ENCODE measurements around the gene GPR42.

The GPR42 gene

DNA sequence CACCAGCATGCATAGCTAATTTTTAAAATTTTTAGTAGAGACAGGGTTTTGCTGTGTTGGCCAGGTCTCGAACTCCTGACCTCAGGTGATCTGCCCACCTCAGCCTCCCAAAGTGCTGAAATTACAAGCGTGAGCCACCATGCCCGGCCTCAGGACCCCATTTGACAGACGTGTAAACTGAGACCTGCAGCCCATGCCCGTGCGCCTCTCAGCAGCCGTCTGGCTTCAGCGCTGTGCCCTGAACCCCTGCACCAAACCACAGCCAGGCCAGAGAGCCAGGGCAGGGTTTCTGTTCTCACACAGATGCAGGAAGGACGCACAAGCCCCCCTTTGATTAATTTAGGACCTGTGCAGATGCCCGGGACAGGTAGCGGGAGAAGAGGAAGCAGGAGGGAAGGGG is 30.4 kb upstream of the GPR42 start:
- no peak overlapping the region for H3K4me3 ChIP-seq (ENCODE audit: low read length)
- no peak for TF ChIP-seq CTCF (IDR thresholded peaks at IDR 0.05; ENCODE audit: insufficient read depth, low read depth, low read length, missing control alignments)
- no peak for DNase-seq (ENCODE audit: low read depth)

DNA sequence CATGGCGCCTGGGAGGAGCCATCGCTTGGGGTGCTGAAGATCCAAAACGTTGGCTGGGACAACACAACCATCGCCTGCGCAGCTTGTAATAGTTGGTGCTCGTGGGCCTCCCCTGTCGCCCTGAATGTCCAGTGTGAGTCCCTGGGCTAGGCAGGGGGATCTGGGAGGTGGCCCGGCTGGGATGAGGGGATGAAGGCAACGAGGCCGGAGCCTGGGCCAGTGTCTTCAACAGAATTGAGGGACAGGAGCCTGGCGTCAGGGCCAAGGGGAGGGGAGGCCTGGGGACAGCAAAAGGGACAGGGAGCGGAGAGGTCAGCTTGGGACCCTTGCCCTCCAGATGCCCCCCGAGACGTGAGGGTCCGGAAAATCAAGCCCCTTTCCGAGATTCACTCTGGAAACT is 29.9 kb upstream of the GPR42 start:
- no peak for TF ChIP-seq CTCF (IDR thresholded peaks at IDR 0.05; ENCODE audit: insufficient read depth, low read depth, low read length, missing control alignments)
- no peak overlapping the region for H3K4me3 ChIP-seq (ENCODE audit: low read length)
- DNase-seq (ENCODE audit: low read depth) = no peak

- no peak overlapping the region for H3K4me3 ChIP-seq (ENCODE audit: low read length)
- no peak for TF ChIP-seq CTCF (IDR thresholded peaks at IDR 0.05; ENCODE audit: insufficient read depth, low read depth, low read length, missing control alignments)
- DNase-seq (ENCODE audit: low read depth) = no peak
These were observed 29.2 kb upstream of the GPR42 start for GRCh38 chr19:35341565-35342225.

DNA sequence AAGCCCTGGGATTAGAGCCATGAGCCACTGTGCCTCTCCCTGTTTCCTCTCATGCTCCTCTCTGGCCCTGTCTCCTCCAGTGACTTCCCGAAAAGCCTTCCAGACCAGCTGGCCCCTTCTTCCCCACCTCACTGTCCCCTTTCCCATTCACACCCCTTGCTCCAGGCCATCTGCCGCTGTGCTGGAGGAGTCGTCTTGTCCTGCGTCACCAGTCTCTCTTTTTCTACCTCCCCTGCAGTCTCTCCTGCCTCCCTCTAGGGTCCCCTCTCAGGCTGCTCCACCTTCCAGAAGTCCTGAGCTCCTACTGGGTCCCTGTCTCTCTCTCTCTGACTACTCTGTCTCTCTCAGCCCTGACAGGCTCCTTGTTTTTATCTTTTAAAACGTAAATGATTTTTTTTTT is 28.4 kb upstream of the GPR42 start:
- no peak for DNase-seq (ENCODE audit: low read depth)
- no peak for TF ChIP-seq CTCF (IDR thresholded peaks at IDR 0.05; ENCODE audit: insufficient read depth, low read depth, low read length, missing control alignments)
- no peak overlapping the region for H3K4me3 ChIP-seq (ENCODE audit: low read length)

- no peak overlapping the region for H3K4me3 ChIP-seq (ENCODE audit: low read length)
- TF ChIP-seq CTCF (IDR thresholded peaks at IDR 0.05; ENCODE audit: insufficient read depth, low read depth, low read length, missing control alignments) = no peak
- no peak for DNase-seq (ENCODE audit: low read depth)
These were observed 26.3 kb upstream of the GPR42 start for GRCh38 chr19:35344511-35345031.

DNA sequence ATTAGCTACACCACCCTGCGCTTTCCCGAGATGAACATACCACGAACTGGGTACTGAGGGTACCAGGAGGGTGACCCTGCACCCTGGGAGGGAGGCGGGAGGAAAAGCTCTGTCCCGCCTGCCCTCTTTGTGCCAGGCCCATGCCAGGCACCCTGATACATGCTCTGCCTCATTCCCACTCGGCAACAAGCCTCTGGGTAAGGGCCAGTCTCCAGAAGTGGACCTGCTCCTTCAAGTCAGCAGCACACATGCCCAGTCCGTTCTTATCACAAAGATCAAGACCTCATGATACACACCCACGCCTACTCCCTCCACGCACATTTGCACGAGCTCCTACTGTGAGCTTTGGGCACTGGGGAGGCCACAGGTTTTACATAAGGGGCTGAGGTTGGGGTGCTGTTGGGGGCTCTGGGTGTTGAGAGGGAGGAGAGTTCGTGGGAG is 25.2 kb upstream of the GPR42 start:
- DNase-seq (ENCODE audit: low read depth) = no peak
- no peak overlapping the region for H3K4me3 ChIP-seq (ENCODE audit: low read length)
- TF ChIP-seq CTCF (IDR thresholded peaks at IDR 0.05; ENCODE audit: insufficient read depth, low read depth, low read length, missing control alignments) = no peak
